Measurements from ENCODE around the gene BRIP1.
"Not testable (repeated sequence)": the region's sequence is repeated elsewhere in the genome, so short reads cannot be mapped to it uniquely, and the experiment has no call there.

Gene BRIP1

DNA sequence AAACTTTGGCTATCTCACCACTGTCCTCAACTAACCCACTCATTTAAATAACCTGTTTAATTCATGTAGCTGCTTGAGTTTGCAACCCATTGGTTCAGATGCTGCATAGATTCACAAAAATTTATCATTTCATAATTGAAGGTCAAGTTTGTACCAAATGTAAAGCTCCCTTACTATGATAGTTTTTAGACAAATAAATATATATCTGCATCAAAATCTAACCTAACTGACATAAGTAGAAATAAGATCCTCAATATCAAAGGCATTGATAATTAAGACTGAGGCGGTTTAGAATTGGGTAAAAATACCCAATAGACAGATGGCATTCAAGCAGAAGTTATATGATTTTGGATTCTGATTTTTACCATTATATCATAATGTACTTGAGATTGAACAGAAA is 139.4 kb downstream of the BRIP1 start:
- TF ChIP-seq, protein P1, sequence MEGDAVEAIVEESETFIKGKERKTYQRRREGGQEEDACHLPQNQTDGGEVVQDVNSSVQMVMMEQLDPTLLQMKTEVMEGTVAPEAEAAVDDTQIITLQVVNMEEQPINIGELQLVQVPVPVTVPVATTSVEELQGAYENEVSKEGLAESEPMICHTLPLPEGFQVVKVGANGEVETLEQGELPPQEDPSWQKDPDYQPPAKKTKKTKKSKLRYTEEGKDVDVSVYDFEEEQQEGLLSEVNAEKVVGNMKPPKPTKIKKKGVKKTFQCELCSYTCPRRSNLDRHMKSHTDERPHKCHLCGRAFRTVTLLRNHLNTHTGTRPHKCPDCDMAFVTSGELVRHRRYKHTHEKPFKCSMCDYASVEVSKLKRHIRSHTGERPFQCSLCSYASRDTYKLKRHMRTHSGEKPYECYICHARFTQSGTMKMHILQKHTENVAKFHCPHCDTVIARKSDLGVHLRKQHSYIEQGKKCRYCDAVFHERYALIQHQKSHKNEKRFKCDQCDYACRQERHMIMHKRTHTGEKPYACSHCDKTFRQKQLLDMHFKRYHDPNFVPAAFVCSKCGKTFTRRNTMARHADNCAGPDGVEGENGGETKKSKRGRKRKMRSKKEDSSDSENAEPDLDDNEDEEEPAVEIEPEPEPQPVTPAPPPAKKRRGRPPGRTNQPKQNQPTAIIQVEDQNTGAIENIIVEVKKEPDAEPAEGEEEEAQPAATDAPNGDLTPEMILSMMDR (IDR thresholded peaks at IDR 0.05) = no peak
- no peak for TF ChIP-seq ZFX (IDR thresholded peaks at IDR 0.05; ENCODE audit: borderline replicate concordance)
- peak overlapping the region; percentile 53 for H3K27ac ChIP-seq

DNA sequence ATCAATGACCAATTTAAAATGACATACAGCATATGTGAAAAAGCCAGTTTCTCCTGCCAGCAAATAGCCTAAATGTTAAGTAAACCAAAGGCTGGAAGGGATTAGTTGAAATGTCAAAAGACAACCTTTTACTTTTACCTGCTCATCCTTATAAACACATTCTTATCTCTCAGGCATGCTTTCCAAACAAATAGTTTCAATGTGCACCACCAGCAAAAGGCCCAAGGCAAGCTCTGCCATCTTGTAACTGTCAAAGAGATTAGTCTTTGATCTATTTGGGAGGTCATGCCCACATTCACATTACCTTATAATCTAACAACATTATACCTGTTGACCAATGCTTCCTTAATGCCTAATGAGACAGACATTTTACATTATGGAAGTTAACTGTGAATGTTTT is 140.1 kb downstream of the BRIP1 start:
- peak overlapping the region; percentile 53 for H3K27ac ChIP-seq
- TF ChIP-seq ZFX (IDR thresholded peaks at IDR 0.05; ENCODE audit: borderline replicate concordance) = no peak
- TF ChIP-seq, protein P1 (IDR thresholded peaks at IDR 0.05) = no peak

DNA sequence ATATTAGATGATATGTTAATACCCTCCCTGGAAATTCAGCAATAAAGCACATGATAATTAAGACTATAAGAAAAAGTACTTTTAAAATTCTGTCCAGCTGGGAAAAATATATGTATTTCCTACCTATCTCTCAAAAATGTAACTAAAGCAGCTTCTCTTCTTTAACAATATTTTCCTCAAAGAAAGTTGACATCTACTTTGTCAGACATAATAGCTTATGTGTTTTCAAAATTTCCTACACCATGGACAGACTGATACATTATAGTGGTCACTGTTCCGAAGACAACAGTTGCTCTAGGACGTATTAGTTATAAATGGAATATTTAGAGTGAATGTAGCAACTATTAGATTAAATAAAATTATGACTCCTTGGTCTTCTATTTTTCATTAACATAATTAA is 140.9 kb downstream of the BRIP1 start:
- TF ChIP-seq, protein P1 (IDR thresholded peaks at IDR 0.05) = no peak
- TF ChIP-seq ZFX (IDR thresholded peaks at IDR 0.05; ENCODE audit: borderline replicate concordance) = no peak
- peak overlapping the region; percentile 53 for H3K27ac ChIP-seq

DNA sequence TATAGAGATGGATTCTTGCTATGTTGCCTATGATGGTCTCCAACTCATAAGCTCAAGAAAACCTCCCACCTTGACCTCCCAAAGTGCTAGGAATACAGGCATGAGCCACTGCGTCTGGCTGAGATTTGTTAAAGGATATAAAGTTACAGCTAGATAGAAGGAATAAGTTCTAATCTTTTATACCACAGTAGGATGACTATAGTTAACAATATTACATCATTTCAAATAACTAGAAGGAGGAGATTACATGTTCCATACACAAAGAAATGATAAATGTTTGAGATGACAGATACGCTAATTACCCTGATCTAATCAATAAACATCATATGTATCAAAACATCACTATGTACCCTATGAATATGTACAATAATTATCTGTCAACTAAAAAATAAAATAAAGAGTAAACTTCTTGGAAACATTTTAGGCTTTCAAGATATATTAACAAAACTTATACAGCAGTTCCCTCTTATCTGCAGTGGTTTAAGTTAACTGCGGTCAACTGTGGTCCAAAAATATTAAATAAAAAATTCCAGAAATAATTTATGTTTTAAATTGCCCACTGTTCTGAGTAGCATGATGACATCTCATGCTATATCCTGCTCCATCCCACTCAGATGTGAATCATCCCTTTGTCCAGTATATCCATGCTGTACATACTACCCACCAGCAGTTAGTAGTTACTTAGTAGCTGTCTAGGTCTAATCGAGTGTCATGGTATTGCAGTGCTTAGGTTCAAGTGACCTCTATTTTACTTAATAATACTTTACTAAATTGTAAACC is 143.1 kb downstream of the BRIP1 start:
- TF ChIP-seq, protein P1 (IDR thresholded peaks at IDR 0.05) = no peak
- TF ChIP-seq ZFX (IDR thresholded peaks at IDR 0.05; ENCODE audit: borderline replicate concordance) = no peak
- H3K27ac ChIP-seq = no peak overlapping the region

DNA sequence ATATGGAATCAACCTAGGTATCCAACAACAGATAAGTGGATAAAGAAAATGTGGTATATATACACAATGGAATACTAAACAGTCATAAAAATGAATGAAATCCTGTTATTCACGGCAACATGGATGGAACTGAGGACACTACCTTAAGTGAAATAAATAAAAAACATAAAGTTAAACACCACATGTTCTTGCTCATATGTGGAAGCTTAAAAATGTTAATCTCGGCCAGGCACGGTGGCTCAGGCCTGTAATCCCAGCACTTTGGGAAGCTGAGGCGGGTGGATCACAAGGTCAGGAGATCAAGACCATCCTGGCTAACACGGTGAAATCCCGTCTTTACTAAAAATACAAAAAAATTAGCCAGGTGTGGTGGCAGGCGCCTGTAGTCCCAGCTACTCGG is 144.1 kb downstream of the BRIP1 start:
- not testable (repeated sequence) for H3K27ac ChIP-seq

DNA sequence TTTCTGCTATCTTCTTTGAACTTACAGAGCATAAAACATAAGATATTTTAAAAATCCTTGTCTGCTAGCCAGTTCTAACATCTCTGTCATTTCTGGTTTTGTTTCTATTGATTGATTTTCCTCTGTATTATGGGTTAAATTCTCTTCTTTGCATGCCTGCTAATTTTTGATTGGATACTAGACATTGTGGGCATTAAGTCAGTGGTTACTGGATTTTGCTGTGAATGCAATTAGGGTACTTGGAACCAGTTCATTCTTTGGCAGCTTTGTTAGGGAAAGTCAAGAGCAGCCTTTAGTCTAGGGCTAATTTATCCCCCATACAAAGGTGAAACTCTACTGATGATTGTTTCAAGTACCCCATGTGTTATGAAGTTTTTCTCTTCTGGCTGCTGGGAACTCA is 145.3 kb downstream of the BRIP1 start:
- no peak for TF ChIP-seq ZFX (IDR thresholded peaks at IDR 0.05; ENCODE audit: borderline replicate concordance)
- TF ChIP-seq, protein P1 (IDR thresholded peaks at IDR 0.05) = no peak
- H3K27ac ChIP-seq = no peak overlapping the region

DNA sequence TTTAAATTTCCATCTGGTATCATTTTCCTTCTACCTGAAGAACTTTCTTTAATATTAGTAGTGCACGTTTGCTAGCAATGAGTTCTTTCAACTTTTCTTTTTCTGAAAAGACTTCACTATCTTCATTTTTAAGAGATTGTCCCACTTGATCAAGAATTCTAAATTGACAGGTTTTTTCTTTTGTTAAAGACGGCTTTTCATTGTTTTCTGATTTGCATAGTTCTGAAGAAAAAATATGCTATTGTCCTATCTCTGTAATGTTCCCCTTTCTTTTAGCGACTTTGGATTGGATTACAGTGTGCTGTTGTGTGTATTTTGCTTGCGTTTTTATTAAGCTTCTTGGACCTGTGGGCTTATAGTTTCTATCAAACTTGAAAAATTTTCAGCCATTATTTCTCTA is 146.0 kb downstream of the BRIP1 start:
- TF ChIP-seq, protein P1 (IDR thresholded peaks at IDR 0.05) = no peak
- TF ChIP-seq ZFX (IDR thresholded peaks at IDR 0.05; ENCODE audit: borderline replicate concordance) = no peak
- H3K27ac ChIP-seq = no peak overlapping the region
